Neural cell (in vitro differentiated cells): ENCODE measurements around the gene SLIT3. TPM values are rescaled to one million over a fixed set of nuclear protein-coding genes. Genes with fewer than 3 reads are reported as not detected.

Source experiments
- H2AFZ ChIP-seq: fragments of 200-600, 300-800 bp; sonication (generic), shearing (Covaris generic); 2 replicates; pipeline ENCODE4 v1.6.0; 2014; ENCODE audit warnings: low read depth, mild to moderate bottlenecking, antibody characterized with exemption, low read length, moderate library complexity
- H3F3A ChIP-seq: fragments of 200-600 bp; shearing (Covaris generic); 2 replicates; pipeline ENCODE4 v1.6.1; 2016; ENCODE audit warnings: mild to moderate bottlenecking, moderate library complexity, mixed read lengths, antibody characterized with exemption, low read length; ENCODE audit not compliant: insufficient read depth, poor library complexity, severe bottlenecking
- H3K27ac ChIP-seq: fragments of 200-600, 300-800 bp; sonication (generic), shearing (Covaris generic); 2 replicates; pipeline ENCODE4 v1.5.1; 2014; ENCODE audit warnings: mild to moderate bottlenecking, low read length, moderate library complexity
- H3K27me3 ChIP-seq: fragments of 300-800, 200-600 bp; sonication (generic), shearing (Covaris generic); 2 replicates; pipeline ENCODE4 v1.6.0; 2014; ENCODE audit warnings: mild to moderate bottlenecking, low read depth, low read length, moderate library complexity; ENCODE audit not compliant: insufficient read depth
- H3K36me3 ChIP-seq: fragments of 300-800, 200-600 bp; sonication (generic), shearing (Covaris generic); 2 replicates; pipeline ENCODE4 v1.5.1; 2014; ENCODE audit warnings: mild to moderate bottlenecking, antibody characterized with exemption, low read length, moderate library complexity; ENCODE audit not compliant: insufficient read depth
- H3K4me2 ChIP-seq: fragments of 300-800, 200-600 bp; sonication (generic), shearing (Covaris generic); 2 replicates; pipeline ENCODE4 v1.6.0; 2014; ENCODE audit warnings: mild to moderate bottlenecking, low read length
- H3K4me3 ChIP-seq: fragments of 300-800, 200-600 bp; sonication (generic), shearing (Covaris generic); 2 replicates; pipeline ENCODE4 v1.5.1; 2014; ENCODE audit warnings: mild to moderate bottlenecking, low read length, moderate library complexity
- H3K79me2 ChIP-seq: fragments of 200-600 bp; shearing (Covaris generic); replicated peaks from 2 replicates; pipeline ENCODE4 v1.6.0; 2014; ENCODE audit warnings: mild to moderate bottlenecking, low read length, moderate library complexity; ENCODE audit not compliant: insufficient read depth
- H3K9ac ChIP-seq: fragments of 300-800, 200-600 bp; sonication (generic), shearing (Covaris generic); 2 replicates; pipeline ENCODE4 v1.6.1; 2016; ENCODE audit warnings: mild to moderate bottlenecking, low read length, mixed read lengths
- H3K9me2 ChIP-seq: fragments of 200-600 bp; shearing (Covaris generic); 2 replicates; pipeline ENCODE4 v1.6.1; 2016; ENCODE audit warnings: mild to moderate bottlenecking, low read length, mixed read lengths; ENCODE audit not compliant: insufficient read depth
- H3K9me3 ChIP-seq: fragments of 200-600, 300-800 bp; sonication (generic), shearing (Covaris generic); 2 replicates; pipeline ENCODE4 v1.6.1; 2016; ENCODE audit warnings: mild to moderate bottlenecking, mixed run types, low read length, moderate library complexity, mixed read lengths
- H4K20me1 ChIP-seq: fragments of 200-600 bp; shearing (Covaris generic); 2 replicates; pipeline ENCODE4 v1.6.1; 2016; ENCODE audit warnings: mild to moderate bottlenecking, mixed run types; ENCODE audit not compliant: insufficient read depth
- CTCF ChIP-seq: fragments of 450-650 bp; IDR thresholded peaks from 2 replicates; pipeline ENCODE4 v1.5.1; 2014; ENCODE audit warnings: antibody characterized with exemption, mild to moderate bottlenecking, moderate library complexity; ENCODE audit not compliant: poor library complexity, severe bottlenecking
- EP300 ChIP-seq: fragments of 450-650 bp; conservative IDR thresholded peaks from 2 replicates; pipeline ENCODE4 v1.6.1; 2014; ENCODE audit warnings: antibody characterized with exemption, mild to moderate bottlenecking, moderate library complexity; ENCODE audit not compliant: poor library complexity, severe bottlenecking
- EZH2 ChIP-seq: fragments of 200-600, 300-800 bp; shearing (Covaris generic), sonication (generic); IDR thresholded peaks from 2 replicates; pipeline ENCODE4 v1.6.1; 2014; ENCODE audit warnings: antibody characterized with exemption, low read length, borderline replicate concordance, mild to moderate bottlenecking; ENCODE audit not compliant: insufficient read depth, poor library complexity, severe bottlenecking
- MXI1 ChIP-seq: fragments of 450-650 bp; conservative IDR thresholded peaks from 2 replicates; pipeline ENCODE4 v1.6.1; 2014; ENCODE audit warnings: antibody characterized with exemption, mild to moderate bottlenecking; ENCODE audit not compliant: poor library complexity, severe bottlenecking
- POLR2AphosphoS5 ChIP-seq: IDR thresholded peaks from 2 replicates; pipeline ENCODE4 v1.6.1; 2012
- RAD21 ChIP-seq: fragments of 450-650 bp; conservative IDR thresholded peaks from 2 replicates; pipeline ENCODE4 v1.6.1; 2014; ENCODE audit warnings: antibody characterized with exemption, mild to moderate bottlenecking, moderate library complexity
- REST ChIP-seq: IDR thresholded peaks from 2 replicates; pipeline ENCODE4 v1.6.1; 2012; ENCODE audit warnings: borderline replicate concordance
- SMC3 ChIP-seq: fragments of 450-650 bp; conservative IDR thresholded peaks from 2 replicates; pipeline ENCODE4 v1.6.1; 2014; ENCODE audit warnings: antibody characterized with exemption, mild to moderate bottlenecking, moderate library complexity; ENCODE audit not compliant: poor library complexity
- TAF1 ChIP-seq: IDR thresholded peaks from 2 replicates; pipeline ENCODE4 v1.6.1; 2012; ENCODE audit warnings: low read depth
- polyA plus RNA-seq: library from polyadenylated mRNA; depleted of rRNA; stranded (reverse); fragments of >200 nt; gene quantifications from 2 replicates; pipeline ENCODE4 v1.2.3, GENCODE V29; 2014

Gene SLIT3
- polyA plus RNA-seq, 1 donor from 2014 or later, result 1.2 TPM

GRCh38 chr5:169165052-169165451 is 135.9 kb downstream of the SLIT3 start (continued):
- TF ChIP-seq CTCF, result no peak

GRCh38 chr5:169164481-169164925 is 136.4 kb downstream of the SLIT3 start:
- H3K27ac ChIP-seq, result no peak overlapping the region
- TF ChIP-seq RAD21, result no peak
- no peak for TF ChIP-seq EP300
- no peak for TF ChIP-seq EZH2
- no peak for TF ChIP-seq REST
- TF ChIP-seq CTCF, result no peak
- no peak for TF ChIP-seq POLR2AphosphoS5
- TF ChIP-seq TAF1, result no peak
- TF ChIP-seq MXI1, result no peak
- no peak for TF ChIP-seq SMC3
- no peak overlapping the region for H3K9ac ChIP-seq
- no peaks in the 10 kb centered on the region for H3K9me2 ChIP-seq
- H3K4me3 ChIP-seq, result no peak overlapping the region
- no peak overlapping the region for H2AFZ ChIP-seq
- no peaks in the 10 kb centered on the region for H3K27me3 ChIP-seq
- no peak overlapping the region for H3K4me2 ChIP-seq
- no peaks in the 10 kb centered on the region for H3K36me3 ChIP-seq
- no peaks in the 10 kb centered on the region for H3K9me3 ChIP-seq
- no peaks in the 10 kb centered on the region for H3F3A ChIP-seq
- H3K79me2 ChIP-seq, result no peaks in the 10 kb centered on the region
- no peaks in the 10 kb centered on the region for H4K20me1 ChIP-seq

GRCh38 chr5:169162407-169162806 is 138.5 kb downstream of the SLIT3 start:
- H3F3A ChIP-seq, result no peaks in the 10 kb centered on the region
- H3K36me3 ChIP-seq, result no peaks in the 10 kb centered on the region
- no peak overlapping the region for H3K9ac ChIP-seq
- H3K9me3 ChIP-seq, result no peaks in the 10 kb centered on the region
- no peaks in the 10 kb centered on the region for H3K79me2 ChIP-seq
- no peak overlapping the region for H3K27ac ChIP-seq
- no peak overlapping the region for H3K4me2 ChIP-seq
- H2AFZ ChIP-seq, result no peak overlapping the region
- TF ChIP-seq EZH2, result no peak
- no peak for TF ChIP-seq SMC3
- no peak for TF ChIP-seq RAD21
- TF ChIP-seq CTCF, result no peak
- no peaks in the 10 kb centered on the region for H3K9me2 ChIP-seq
- H3K4me3 ChIP-seq, result no peak overlapping the region
- H4K20me1 ChIP-seq, result no peaks in the 10 kb centered on the region
- no peaks in the 10 kb centered on the region for H3K27me3 ChIP-seq
